Endodermal cell (in vitro differentiated cells): ENCODE data around the gene JAK3. TPM values are rescaled to one million over a fixed set of nuclear protein-coding genes. Genes with fewer than 3 reads are reported as not detected.

Experiments used
- DNase-seq: peaks from one replicate; pipeline ENCODE4 v3.0.0-alpha.2; 2017
- H3K27ac ChIP-seq: 2 replicates; pipeline ENCODE4 v1.5.1; 2013; ENCODE audit warnings: mild to moderate bottlenecking, low read depth, low read length, moderate library complexity
- H3K27me3 ChIP-seq: 2 replicates; pipeline ENCODE4 v1.6.1; 2013; ENCODE audit warnings: mild to moderate bottlenecking, low read length, moderate library complexity; ENCODE audit not compliant: insufficient read depth, control insufficient read depth, poor library complexity, severe bottlenecking
- H3K36me3 ChIP-seq: 2 replicates; pipeline ENCODE4 v1.7.0; 2013; ENCODE audit warnings: mild to moderate bottlenecking, low read length, moderate library complexity; ENCODE audit not compliant: control insufficient read depth, insufficient read depth
- H3K4me1 ChIP-seq: one replicate; pipeline ENCODE4 v1.7.0; 2013; ENCODE audit warnings: low read length; ENCODE audit not compliant: control insufficient read depth, insufficient read depth
- H3K4me3 ChIP-seq: 2 replicates; pipeline ENCODE4 v1.5.1; 2013; ENCODE audit warnings: mild to moderate bottlenecking, low read length, moderate library complexity
- H3K9ac ChIP-seq: 2 replicates; pipeline ENCODE4 v1.6.1; 2013; ENCODE audit warnings: mild to moderate bottlenecking, low read length, moderate library complexity; ENCODE audit not compliant: poor library complexity, severe bottlenecking; ENCODE audit errors: extremely low read depth
- H3K9me3 ChIP-seq: 2 replicates; pipeline ENCODE4 v1.6.1; 2013; ENCODE audit warnings: mild to moderate bottlenecking, low read length, moderate library complexity; ENCODE audit not compliant: control insufficient read depth
- H3K27ac Mint-ChIP-seq: 2 replicates; pipeline ENCODE4 v1.8.0; 2020; ENCODE audit warnings: mixed read lengths
- H3K27me3 Mint-ChIP-seq: 2 replicates; pipeline ENCODE4 v1.8.0; 2021; ENCODE audit warnings: mild to moderate bottlenecking, mixed read lengths; ENCODE audit not compliant: insufficient read depth
- H3K36me3 Mint-ChIP-seq: 2 replicates; pipeline ENCODE4 v1.8.0; 2020; ENCODE audit warnings: low read depth, mixed read lengths
- H3K4me1 Mint-ChIP-seq: 2 replicates; pipeline ENCODE4 v1.8.0; 2020; ENCODE audit warnings: mixed read lengths
- H3K4me3 Mint-ChIP-seq: 2 replicates; pipeline ENCODE4 v1.8.0; 2020; ENCODE audit warnings: mild to moderate bottlenecking, moderate library complexity, mixed read lengths
- H3K9me3 Mint-ChIP-seq: 2 replicates; pipeline ENCODE4 v1.8.0; 2020; ENCODE audit warnings: mild to moderate bottlenecking, mixed read lengths
- WGBS, 2 experiments: methylation state at CpG; one replicate each; pipeline versions ENCODE4 v1.1.5 to v1.1.7; 2013; ENCODE audit warnings: missing lambda C conversion rate in 2 of 2, mixed read lengths in 1 of 2; ENCODE audit not compliant: insufficient coverage in 1 of 2, insufficient read length in 1 of 2; 5-methylcytosine and 5-hydroxymethylcytosine counted together
- total RNA-seq, 2 donors: library from RNA; stranded (reverse); fragmentation: NEBNext Ultra II Directional in 1 of 2; extraction: Animal tissue kit (Norgen Biotek cat#: 25700) in 1 of 2; gene quantifications; 2 replicates in 1 of 2; 3 replicates in 1 of 2; pipeline ENCODE4 v1.2.1, GENCODE V29; 2021
- TF ChIP-seq, protein P1 (sequence below): fragments of 200-600 bp; sonication (generic); conservative IDR thresholded peaks from 2 replicates; pipeline ENCODE4 v1.5.0; 2021; ENCODE audit warnings: antibody characterized with exemption, mild to moderate bottlenecking

JAK3 gene
- total RNA-seq, 2 donors from 2014 or later = 2.8 to 3.2 TPM

DNA sequence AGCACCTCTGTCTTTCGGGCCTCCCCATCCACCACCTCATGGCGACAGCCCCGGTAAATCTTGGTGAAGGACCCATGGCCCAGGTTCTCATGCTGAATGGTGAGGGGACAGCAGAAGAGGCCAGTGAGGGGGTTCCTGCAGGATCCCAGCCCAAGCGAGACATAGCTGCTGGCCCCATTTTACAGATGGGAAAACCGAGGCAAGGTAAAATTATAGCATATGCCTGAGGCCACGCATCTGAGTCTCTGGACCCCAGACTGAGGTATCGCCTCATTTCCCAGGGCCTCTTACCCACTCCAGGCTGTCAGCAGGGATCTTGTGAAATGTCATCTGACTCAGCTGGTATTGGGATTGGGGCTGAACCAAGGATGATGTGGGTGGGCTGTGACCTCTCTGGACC lies 9.8 kb downstream of the JAK3 start:
- H3K27me3 Mint-ChIP-seq = peaks cover 50% of the 10 kb centered on the region
- Histone ChIP-seq H3K9me3 (no peaks in the 10 kb centered on the region), H3K4me3 (no peak overlapping the region), H3K9ac (no peak overlapping the region), H3K36me3 (no peaks in the 10 kb centered on the region), H3K27me3 (peaks cover 31% of the 10 kb centered on the region), H3K27ac (no peak overlapping the region), H3K4me1 (peaks cover 5% of the 10 kb centered on the region)
- H3K27ac Mint-ChIP-seq = no peak overlapping the region
- 92 to 96% methylated on average over 5 to 7 of the region's 7 CpGs for WGBS, 2 experiments
- no peaks in the 10 kb centered on the region for H3K36me3 Mint-ChIP-seq
- DNase-seq = no peak
- TF ChIP-seq, protein P1, sequence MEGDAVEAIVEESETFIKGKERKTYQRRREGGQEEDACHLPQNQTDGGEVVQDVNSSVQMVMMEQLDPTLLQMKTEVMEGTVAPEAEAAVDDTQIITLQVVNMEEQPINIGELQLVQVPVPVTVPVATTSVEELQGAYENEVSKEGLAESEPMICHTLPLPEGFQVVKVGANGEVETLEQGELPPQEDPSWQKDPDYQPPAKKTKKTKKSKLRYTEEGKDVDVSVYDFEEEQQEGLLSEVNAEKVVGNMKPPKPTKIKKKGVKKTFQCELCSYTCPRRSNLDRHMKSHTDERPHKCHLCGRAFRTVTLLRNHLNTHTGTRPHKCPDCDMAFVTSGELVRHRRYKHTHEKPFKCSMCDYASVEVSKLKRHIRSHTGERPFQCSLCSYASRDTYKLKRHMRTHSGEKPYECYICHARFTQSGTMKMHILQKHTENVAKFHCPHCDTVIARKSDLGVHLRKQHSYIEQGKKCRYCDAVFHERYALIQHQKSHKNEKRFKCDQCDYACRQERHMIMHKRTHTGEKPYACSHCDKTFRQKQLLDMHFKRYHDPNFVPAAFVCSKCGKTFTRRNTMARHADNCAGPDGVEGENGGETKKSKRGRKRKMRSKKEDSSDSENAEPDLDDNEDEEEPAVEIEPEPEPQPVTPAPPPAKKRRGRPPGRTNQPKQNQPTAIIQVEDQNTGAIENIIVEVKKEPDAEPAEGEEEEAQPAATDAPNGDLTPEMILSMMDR = no peak
- H3K4me3 Mint-ChIP-seq = no peak overlapping the region
- peaks cover 8% of the 10 kb centered on the region for H3K4me1 Mint-ChIP-seq
- H3K9me3 Mint-ChIP-seq = no peaks in the 10 kb centered on the region

DNA sequence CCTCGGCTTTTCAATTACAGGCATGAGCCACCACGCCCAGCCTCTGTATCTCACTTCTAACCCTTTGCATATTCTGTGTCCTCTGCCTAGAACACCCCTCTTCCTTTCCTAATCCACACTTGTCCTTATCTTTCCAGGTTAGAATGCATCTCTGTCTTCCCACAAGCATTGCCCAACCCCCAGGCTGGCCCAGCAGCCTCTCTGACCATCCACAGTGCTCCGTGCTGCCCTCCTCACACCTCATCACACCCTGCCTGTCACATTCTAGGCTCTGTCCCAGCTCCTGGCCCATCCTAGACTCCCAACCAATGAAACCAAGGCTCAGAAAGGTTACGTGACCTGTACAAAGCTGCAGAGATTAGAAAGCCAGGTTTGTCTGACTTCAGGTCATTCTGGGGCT lies 11.3 kb downstream of the JAK3 start:
- Histone ChIP-seq H3K27ac (no peak overlapping the region), H3K9ac (no peak overlapping the region), H3K27me3 (peaks cover 33% of the 10 kb centered on the region), H3K4me1 (no peaks in the 10 kb centered on the region), H3K9me3 (no peaks in the 10 kb centered on the region), H3K36me3 (no peaks in the 10 kb centered on the region), H3K4me3 (no peak overlapping the region)
- 71 to 82% methylated on average over 3 to 4 of the region's 4 CpGs for WGBS, 2 experiments
- H3K9me3 Mint-ChIP-seq = no peaks in the 10 kb centered on the region
- peaks cover 8% of the 10 kb centered on the region for H3K4me1 Mint-ChIP-seq
- no peak for DNase-seq
- H3K4me3 Mint-ChIP-seq = no peak overlapping the region
- H3K27ac Mint-ChIP-seq = no peak overlapping the region
- H3K36me3 Mint-ChIP-seq = no peaks in the 10 kb centered on the region
- H3K27me3 Mint-ChIP-seq = peaks cover 53% of the 10 kb centered on the region
- TF ChIP-seq, protein P1 = no peak

DNA sequence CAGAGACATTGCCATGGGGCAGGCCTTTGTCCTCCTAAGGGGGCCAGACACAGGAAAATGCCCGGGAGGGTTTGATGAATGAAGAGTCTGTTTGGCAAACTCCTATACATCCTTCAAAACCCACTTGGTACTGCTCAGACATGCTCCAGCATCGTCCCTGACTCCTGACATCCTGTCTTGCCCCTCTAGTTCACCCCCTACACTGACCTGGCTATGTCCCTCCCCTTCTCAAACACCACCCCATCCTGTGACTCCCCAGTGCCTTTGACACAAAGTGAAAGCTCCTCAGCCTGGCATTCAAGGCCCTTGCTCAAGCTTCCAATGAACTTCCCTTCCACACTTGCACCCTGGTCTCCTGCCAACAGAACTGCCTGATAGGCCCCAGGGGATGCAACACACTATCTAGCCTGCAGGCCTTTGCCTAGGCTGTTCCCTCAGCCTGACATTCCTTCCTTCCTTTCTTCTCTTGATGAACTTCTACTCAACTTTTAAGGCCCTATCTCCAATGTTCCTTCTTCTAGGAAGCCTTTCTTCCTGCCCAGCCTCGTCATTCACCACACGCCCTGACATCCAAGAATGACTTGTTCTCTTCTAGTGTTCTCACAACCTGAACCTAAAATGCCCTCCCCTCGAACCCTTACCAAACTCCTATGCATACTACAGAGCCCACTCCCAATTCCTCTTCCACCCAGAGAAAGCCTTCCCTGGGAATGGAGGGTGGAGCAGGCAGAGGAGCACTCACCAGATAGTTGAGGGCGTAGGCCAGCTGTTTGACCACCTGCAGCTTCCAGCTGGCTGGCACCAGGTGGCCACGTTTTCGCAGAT lies 12.4 kb downstream of the JAK3 start:
- Mint-ChIP-seq H3K4me1 (peaks cover 5% of the 10 kb centered on the region), H3K27ac (no peak overlapping the region), H3K27me3 (peaks cover 47% of the 10 kb centered on the region), H3K4me3 (no peak overlapping the region), H3K9me3 (no peaks in the 10 kb centered on the region), H3K36me3 (no peaks in the 10 kb centered on the region)
- Histone ChIP-seq H3K4me1 (no peaks in the 10 kb centered on the region), H3K9me3 (no peaks in the 10 kb centered on the region), H3K9ac (no peak overlapping the region), H3K36me3 (no peaks in the 10 kb centered on the region), H3K27ac (no peak overlapping the region), H3K27me3 (peaks cover 27% of the 10 kb centered on the region), H3K4me3 (no peak overlapping the region)
- TF ChIP-seq, protein P1 = no peak
- no peak for DNase-seq
- 71 to 79% methylated on average over 5 to 8 of the region's 8 CpGs for WGBS, 2 experiments
